OCI-LY3 (cell line): ENCODE measurements around the gene ZNF592.

Experiments used
- H2AFZ ChIP-seq: fragments of 200-600, 300-600 bp; shearing (Covaris generic); 2 replicates; pipeline ENCODE4 v1.6.0; 2014; ENCODE audit warnings: antibody characterized with exemption, low read depth, low read length
- H3K27ac ChIP-seq: fragments of 200-600, 300-600 bp; sonication (generic); 2 replicates; pipeline ENCODE4 v1.5.1; 2014; ENCODE audit warnings: mild to moderate bottlenecking, low read length, moderate library complexity, mixed read lengths
- H3K27me3 ChIP-seq: fragments of 200-600, 300-600 bp; sonication (generic); 2 replicates; pipeline ENCODE4 v1.6.1; 2014; ENCODE audit warnings: low read depth, low read length, mixed read lengths
- H3K36me3 ChIP-seq: fragments of 200-600, 300-600 bp; sonication (generic); replicated peaks from 2 replicates; pipeline ENCODE3; 2014; ENCODE audit warnings: low read depth, low read length, mixed read lengths
- H3K4me1 ChIP-seq: fragments of 300-600, 200-600 bp; sonication (generic); 2 replicates; pipeline ENCODE4 v1.6.1; 2014; ENCODE audit warnings: low read length, mixed read lengths
- H3K4me2 ChIP-seq: fragments of 200-600, 300-600 bp; sonication (generic); 2 replicates; pipeline ENCODE4 v1.6.1; 2014; ENCODE audit warnings: low read length, mixed read lengths
- H3K4me3 ChIP-seq: fragments of 300-600, 200-600 bp; sonication (generic); 2 replicates; pipeline ENCODE4 v1.5.1; 2014; ENCODE audit warnings: antibody characterized with exemption, mild to moderate bottlenecking, low read length, moderate library complexity
- H3K79me2 ChIP-seq: fragments of 300-600, 200-600 bp; shearing (Covaris generic); 2 replicates; pipeline ENCODE4 v1.6.1; 2014; ENCODE audit warnings: mild to moderate bottlenecking, low read length, mixed read lengths
- H3K9ac ChIP-seq: fragments of 300-600, 200-600 bp; shearing (Covaris generic); 2 replicates; pipeline ENCODE4 v1.6.0; 2014; ENCODE audit warnings: mild to moderate bottlenecking, low read length, moderate library complexity
- H3K9me3 ChIP-seq: fragments of 200-600, 300-600 bp; shearing (Covaris generic); 2 replicates; pipeline ENCODE4 v1.6.1; 2014; ENCODE audit warnings: low read length, mixed read lengths; ENCODE audit not compliant: insufficient read depth
- H4K20me1 ChIP-seq: fragments of 200-600, 300-600 bp; sonication (generic); 2 replicates; pipeline ENCODE4 v1.6.1; 2016; ENCODE audit warnings: low read length, mixed read lengths; ENCODE audit not compliant: insufficient read depth
- CTCF ChIP-seq: fragments of 200-600, 300-600 bp; sonication (generic); IDR thresholded peaks from 2 replicates; pipeline ENCODE4 v1.5.1; 2014; ENCODE audit warnings: antibody characterized with exemption, low read length, low read depth
- EZH2phosphoT487 ChIP-seq: fragments of 200-600 bp; shearing (Covaris generic); IDR thresholded peaks from 2 replicates; pipeline ENCODE4 v1.6.1; 2018; ENCODE audit warnings: antibody characterized with exemption, mixed run types, low read depth

ZNF592 gene

GRCh38 chr15:84798436-84798946 lies 50.1 kb downstream of the ZNF592 start:
- Histone ChIP-seq H3K4me2 (no peak overlapping the region), H3K4me1 (no peaks in the 10 kb centered on the region), H3K36me3 (peaks cover 38% of the 10 kb centered on the region), H4K20me1 (no peaks in the 10 kb centered on the region), H3K79me2 (peaks cover 7% of the 10 kb centered on the region; the same call in 1 of the 2 replicates), H3K27me3 (no peaks in the 10 kb centered on the region), H3K9me3 (no peaks in the 10 kb centered on the region), H3K9ac (no peak overlapping the region), H3K4me3 (no peak overlapping the region), H2AFZ (no peak overlapping the region), H3K27ac (no peak overlapping the region)
- no peak for TF ChIP-seq CTCF
- TF ChIP-seq EZH2phosphoT487, result no peak

- no peaks in the 10 kb centered on the region for H4K20me1 ChIP-seq
- H3K9ac ChIP-seq, result no peak overlapping the region
- H3K4me1 ChIP-seq, result no peaks in the 10 kb centered on the region
- H3K36me3 ChIP-seq, result peaks cover 41% of the 10 kb centered on the region
- H3K4me2 ChIP-seq, result no peak overlapping the region
- no peak overlapping the region for H3K27ac ChIP-seq
- H3K27me3 ChIP-seq, result no peaks in the 10 kb centered on the region
- TF ChIP-seq EZH2phosphoT487 (no peak), CTCF (no peak)
- no peak overlapping the region for H2AFZ ChIP-seq
- H3K79me2 ChIP-seq, result no peaks in the 10 kb centered on the region
- H3K9me3 ChIP-seq, result no peaks in the 10 kb centered on the region
- H3K4me3 ChIP-seq, result no peak overlapping the region
These were observed 51.3 kb downstream of the ZNF592 start for GRCh38 chr15:84799511-84800187.

GRCh38 chr15:84800365-84800806 lies 52.0 kb downstream of the ZNF592 start:
- Histone ChIP-seq H3K4me1 (no peaks in the 10 kb centered on the region), H2AFZ (no peak overlapping the region), H3K27me3 (no peaks in the 10 kb centered on the region), H3K9me3 (no peaks in the 10 kb centered on the region), H3K4me2 (no peak overlapping the region), H3K27ac (no peak overlapping the region), H4K20me1 (no peaks in the 10 kb centered on the region), H3K4me3 (no peak overlapping the region), H3K9ac (no peak overlapping the region), H3K79me2 (no peaks in the 10 kb centered on the region), H3K36me3 (peaks cover 41% of the 10 kb centered on the region)
- TF ChIP-seq EZH2phosphoT487 (no peak), CTCF (no peak)

- Histone ChIP-seq H3K9me3 (no peaks in the 10 kb centered on the region), H3K4me3 (no peak overlapping the region), H2AFZ (no peak overlapping the region), H3K9ac (no peak overlapping the region), H4K20me1 (no peaks in the 10 kb centered on the region), H3K79me2 (no peaks in the 10 kb centered on the region), H3K4me1 (peaks cover 8% of the 10 kb centered on the region), H3K4me2 (no peak overlapping the region), H3K27me3 (no peaks in the 10 kb centered on the region), H3K27ac (no peak overlapping the region), H3K36me3 (peaks cover 26% of the 10 kb centered on the region)
- no peak for TF ChIP-seq CTCF
- TF ChIP-seq EZH2phosphoT487, result no peak
These were observed 55.9 kb downstream of the ZNF592 start for GRCh38 chr15:84804005-84804900.
